NCI-H2171 (cell line): Measurements from ENCODE around the gene TMEM204.

ENCODE experiments used
- DNase-seq: peaks from one replicate; lab custom pipeline; 2025; lab: John Stamatoyannopoulos, UW

The TMEM204 gene

GRCh38 chr16:1533443-1533951, at the start of gene TMEM204:
Gene TMEM204 (plus strand): TSS chr16:1533666. CDS start chr16:1534276, 610 bp downstream.
- DNase-seq, result no peak

GRCh38 chr16:1485847-1486496, 47.5 kb upstream of the TMEM204 start:
- DNase-seq, result no peak

GRCh38 chr16:1486551-1487390, 46.7 kb upstream of the TMEM204 start:
- no peak for DNase-seq

GRCh38 chr16:1487395-1488053, 45.9 kb upstream of the TMEM204 start:
- no peak for DNase-seq

GRCh38 chr16:1488054-1488601, 45.3 kb upstream of the TMEM204 start:
- DNase-seq, result no peak

- no peak for DNase-seq
These were observed 44.8 kb upstream of the TMEM204 start, which contains the start of gene PTX4 for GRCh38 chr16:1488619-1489018. Gene PTX4 (minus strand): TSS chr16:1488944. CDS start chr16:1488909, 35 bp downstream.

GRCh38 chr16:1489077-1489476, 44.4 kb upstream of the TMEM204 start:
- DNase-seq, result no peak

GRCh38 chr16:1491327-1491726, 42.1 kb upstream of the TMEM204 start:
- no peak for DNase-seq

- DNase-seq, result no peak
These were observed 41.2 kb upstream of the TMEM204 start for GRCh38 chr16:1492082-1492922.

GRCh38 chr16:1492923-1493745, 40.3 kb upstream of the TMEM204 start, which contains the start of gene TELO2:
Gene TELO2 (plus strand): TSS chr16:1493360. CDS start chr16:1494282, 922 bp downstream.
- DNase-seq, result peak; percentile 76

- no peak for DNase-seq
These were observed 39.7 kb upstream of the TMEM204 start for GRCh38 chr16:1493746-1494094.

- no peak for DNase-seq
These were observed 39.3 kb upstream of the TMEM204 start for GRCh38 chr16:1494129-1494640.

GRCh38 chr16:1494711-1495110, 38.8 kb upstream of the TMEM204 start:
- DNase-seq, result no peak

- no peak for DNase-seq
These were observed 38.1 kb upstream of the TMEM204 start for GRCh38 chr16:1495211-1495888.

GRCh38 chr16:1495889-1496262, 37.6 kb upstream of the TMEM204 start:
- DNase-seq, result no peak

- DNase-seq, result no peak
These were observed 37.0 kb upstream of the TMEM204 start for GRCh38 chr16:1496464-1496863.

- DNase-seq, result no peak
These were observed 36.4 kb upstream of the TMEM204 start for GRCh38 chr16:1497014-1497598.

- DNase-seq, result no peak
These were observed 34.4 kb upstream of the TMEM204 start for GRCh38 chr16:1498899-1499676.
